SK-N-SH (cell line): ENCODE data around the gene SPATA25. TPM values are rescaled to one million over a fixed set of nuclear protein-coding genes. Genes with fewer than 3 reads are reported as not detected.

Source experiments
- CTCF ChIA-PET: fragments of 300-600, 350-600 bp; formaldehyde crosslinking; extraction: SDS; loops from one replicate; lab custom pipeline; 2021; lab: Yijun Ruan, JAX
- POLR2A ChIA-PET: fragments of 350-600 bp; sonication (Branson Sonifier 250); formaldehyde crosslinking; extraction: SDS; loops from one replicate; lab custom pipeline; 2020; ENCODE audit warnings: antibody characterized with exemption, inconsistent platforms; lab: Yijun Ruan, JAX
- DNase-seq: peaks from one replicate; pipeline ENCODE4 v3.0.0; 2012
- H2AFZ ChIP-seq: fragments of 200-600 bp; sonication (generic); 2 replicates; pipeline ENCODE4 v1.8.1; 2016; ENCODE audit warnings: antibody characterized with exemption, mild to moderate bottlenecking, low read depth
- H3F3A ChIP-seq: fragments of 200-600 bp; sonication (generic); replicated peaks from 2 replicates; pipeline ENCODE3; 2016; ENCODE audit warnings: antibody characterized with exemption, mild to moderate bottlenecking; ENCODE audit not compliant: insufficient read depth
- H3K27ac ChIP-seq, 2 experiments: fragments of 200-500 bp in 1 of 2; fragments of 200-600 bp in 1 of 2; sonication (Bioruptor generic) in 1 of 2; sonication (generic), shearing (Covaris generic) in 1 of 2; 2 replicates each; pipeline versions ENCODE4 v1.5.1 to v1.6.1; 2014 to 2016; ENCODE audit warnings: low read depth in 2 of 2, inconsistent platforms in 1 of 2, low read length in 1 of 2, mild to moderate bottlenecking in 1 of 2, mixed read lengths in 1 of 2
- H3K27me3 ChIP-seq: fragments of 200-600 bp; sonication (generic), shearing (Covaris generic); 2 replicates; pipeline ENCODE4 v1.6.1; 2016; ENCODE audit warnings: mixed run types; ENCODE audit not compliant: insufficient read depth
- H3K36me3 ChIP-seq, 2 experiments: fragments of 200-500 bp in 1 of 2; fragments of 200-600 bp in 1 of 2; sonication (Bioruptor generic) in 1 of 2; sonication (generic) in 1 of 2; replicated peaks in 1 of 2; 2 replicates each; pipeline versions ENCODE3 to v1.5.1; 2014 to 2016; ENCODE audit warnings: low read length in 1 of 2, mild to moderate bottlenecking in 1 of 2; ENCODE audit not compliant: insufficient read depth in 2 of 2, control insufficient read depth in 1 of 2
- H3K4me1 ChIP-seq, 2 experiments: fragments of 200-500 bp in 1 of 2; fragments of 200-600 bp in 1 of 2; sonication (Bioruptor generic) in 1 of 2; sonication (generic), shearing (Covaris generic) in 1 of 2; 2 replicates each; pipeline versions ENCODE4 v1.5.1 to v1.6.1; 2014 to 2016; ENCODE audit warnings: low read depth in 1 of 2, low read length in 1 of 2, mixed run types in 1 of 2; ENCODE audit not compliant: insufficient read depth in 2 of 2, control insufficient read depth in 1 of 2
- H3K4me2 ChIP-seq: fragments of 200-600 bp; sonication (generic), shearing (Covaris generic); 2 replicates; pipeline ENCODE4 v1.6.1; 2017; ENCODE audit warnings: mixed run types
- H3K4me3 ChIP-seq, 2 experiments: fragments of 200-500 bp in 1 of 2; fragments of 200-600 bp in 1 of 2; sonication (Bioruptor generic) in 1 of 2; sonication (generic), shearing (Covaris generic) in 1 of 2; 2 replicates each; pipeline versions ENCODE4 v1.5.1 to v1.8.1; 2014 to 2016; ENCODE audit warnings: low read depth in 2 of 2, inconsistent platforms in 1 of 2, low read length in 1 of 2, mild to moderate bottlenecking in 1 of 2, mixed read lengths in 1 of 2, moderate library complexity in 1 of 2
- H3K79me2 ChIP-seq: fragments of 200-600 bp; sonication (generic); 2 replicates; pipeline ENCODE4 v1.8.1; 2017; ENCODE audit warnings: mild to moderate bottlenecking; ENCODE audit not compliant: insufficient read depth
- H3K9ac ChIP-seq: fragments of 200-600 bp; sonication (generic); 2 replicates; pipeline ENCODE4 v1.6.1; 2017; ENCODE audit warnings: mixed run types
- H3K9me2 ChIP-seq: fragments of 200-600 bp; sonication (generic); 2 replicates; pipeline ENCODE4 v1.6.1; 2017; ENCODE audit warnings: mixed run types
- H3K9me3 ChIP-seq: fragments of 200-600 bp; sonication (generic); 2 replicates; pipeline ENCODE4 v1.6.1; 2017; ENCODE audit warnings: mixed run types, mild to moderate bottlenecking, moderate library complexity
- H4K20me1 ChIP-seq: fragments of 200-600 bp; sonication (generic); 2 replicates; pipeline ENCODE4 v1.6.1; 2017; ENCODE audit warnings: mild to moderate bottlenecking, mixed run types; ENCODE audit not compliant: insufficient read depth
- CHD2 ChIP-seq: fragments of 150-350 bp; IDR thresholded peaks from 2 replicates; pipeline ENCODE4 v1.6.1; 2018; ENCODE audit warnings: low read length; ENCODE audit not compliant: partially characterized antibody
- EZH2phosphoT487 ChIP-seq: fragments of 200-600 bp; sonication (generic); IDR thresholded peaks from 2 replicates; pipeline ENCODE4 v1.6.1; 2017; ENCODE audit warnings: low read depth, mixed run types, mild to moderate bottlenecking, antibody characterized with exemption, moderate library complexity, borderline replicate concordance
- GABPA ChIP-seq: IDR thresholded peaks from 2 replicates; pipeline ENCODE4 v1.4.0; 2012; ENCODE audit warnings: low read depth, mild to moderate bottlenecking
- IRF3 ChIP-seq: fragments of 150-350 bp; IDR thresholded peaks from 2 replicates; pipeline ENCODE4 v1.6.1; 2016; ENCODE audit warnings: mild to moderate bottlenecking, low read depth, low read length
- JUND ChIP-seq: IDR thresholded peaks from 2 replicates; pipeline ENCODE4 v1.4.0; 2012
- NFIC ChIP-seq: IDR thresholded peaks from 2 replicates; pipeline ENCODE4 v1.4.0; 2012; ENCODE audit warnings: borderline replicate concordance
- RAD21 ChIP-seq: IDR thresholded peaks from 2 replicates; pipeline ENCODE4 v1.6.1; 2012; ENCODE audit warnings: mild to moderate bottlenecking, low read length
- REST ChIP-seq: IDR thresholded peaks from 2 replicates; pipeline ENCODE4 v1.6.1; 2012; ENCODE audit warnings: mild to moderate bottlenecking, low read depth, low read length, moderate library complexity
- RFX5 ChIP-seq: IDR thresholded peaks from 2 replicates; pipeline ENCODE4 v1.6.1; 2012; ENCODE audit warnings: mild to moderate bottlenecking, improper control_type of control experiment, low read length
- SIN3A ChIP-seq: IDR thresholded peaks from 2 replicates; pipeline ENCODE4 v1.6.1; 2012; ENCODE audit warnings: low read depth, mild to moderate bottlenecking, low read length, moderate library complexity, borderline replicate concordance
- SMC3 ChIP-seq: IDR thresholded peaks from 2 replicates; pipeline ENCODE4 v1.6.1; 2012; ENCODE audit warnings: low read depth, low read length, improper control_type of control experiment
- TAF1 ChIP-seq: IDR thresholded peaks from 2 replicates; pipeline ENCODE4 v1.6.1; 2012; ENCODE audit warnings: low read depth, mild to moderate bottlenecking, low read length, moderate library complexity, borderline replicate concordance
- YY1 ChIP-seq: IDR thresholded peaks from 2 replicates; pipeline ENCODE4 v1.4.0; 2012; ENCODE audit warnings: low read depth, mild to moderate bottlenecking
- WGBS: methylation state at CpG from one replicate; pipeline ENCODE4 v1.1.6; 2017; ENCODE audit warnings: low lambda C conversion rate; 5-methylcytosine and 5-hydroxymethylcytosine counted together
- polyA plus RNA-seq, 3 experiments: library from polyadenylated mRNA; depleted of rRNA; stranded (reverse); fragments of >200 nt; gene quantifications; 2 replicates each; pipeline ENCODE4 v1.2.3, GENCODE V29; 2012
- TF ChIP-seq, protein P1 (sequence below): IDR thresholded peaks from 2 replicates; pipeline ENCODE4 v1.4.0; 2012; ENCODE audit warnings: low read depth, borderline replicate concordance
- TF ChIP-seq, protein P2 (sequence below): IDR thresholded peaks from 2 replicates; pipeline ENCODE4; 2012

Gene SPATA25
- polyA plus RNA-seq, 1 of the 3 experiments (the other 2 are of a cell fraction) = 1.3 TPM

- TF ChIP-seq SIN3A (no peak), RAD21 (no peak), YY1 (no peak), IRF3 (no peak), REST (no peak), RFX5 (no peak), NFIC (no peak), TAF1 (no peak), JUND (no peak), CHD2 (no peak), SMC3 (no peak), GABPA (no peak), EZH2phosphoT487 (no peak)
- TF ChIP-seq, protein P1, sequence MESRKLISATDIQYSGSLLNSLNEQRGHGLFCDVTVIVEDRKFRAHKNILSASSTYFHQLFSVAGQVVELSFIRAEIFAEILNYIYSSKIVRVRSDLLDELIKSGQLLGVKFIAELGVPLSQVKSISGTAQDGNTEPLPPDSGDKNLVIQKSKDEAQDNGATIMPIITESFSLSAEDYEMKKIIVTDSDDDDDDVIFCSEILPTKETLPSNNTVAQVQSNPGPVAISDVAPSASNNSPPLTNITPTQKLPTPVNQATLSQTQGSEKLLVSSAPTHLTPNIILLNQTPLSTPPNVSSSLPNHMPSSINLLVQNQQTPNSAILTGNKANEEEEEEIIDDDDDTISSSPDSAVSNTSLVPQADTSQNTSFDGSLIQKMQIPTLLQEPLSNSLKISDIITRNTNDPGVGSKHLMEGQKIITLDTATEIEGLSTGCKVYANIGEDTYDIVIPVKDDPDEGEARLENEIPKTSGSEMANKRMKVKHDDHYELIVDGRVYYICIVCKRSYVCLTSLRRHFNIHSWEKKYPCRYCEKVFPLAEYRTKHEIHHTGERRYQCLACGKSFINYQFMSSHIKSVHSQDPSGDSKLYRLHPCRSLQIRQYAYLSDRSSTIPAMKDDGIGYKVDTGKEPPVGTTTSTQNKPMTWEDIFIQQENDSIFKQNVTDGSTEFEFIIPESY = no peak
- TF ChIP-seq, protein P2, sequence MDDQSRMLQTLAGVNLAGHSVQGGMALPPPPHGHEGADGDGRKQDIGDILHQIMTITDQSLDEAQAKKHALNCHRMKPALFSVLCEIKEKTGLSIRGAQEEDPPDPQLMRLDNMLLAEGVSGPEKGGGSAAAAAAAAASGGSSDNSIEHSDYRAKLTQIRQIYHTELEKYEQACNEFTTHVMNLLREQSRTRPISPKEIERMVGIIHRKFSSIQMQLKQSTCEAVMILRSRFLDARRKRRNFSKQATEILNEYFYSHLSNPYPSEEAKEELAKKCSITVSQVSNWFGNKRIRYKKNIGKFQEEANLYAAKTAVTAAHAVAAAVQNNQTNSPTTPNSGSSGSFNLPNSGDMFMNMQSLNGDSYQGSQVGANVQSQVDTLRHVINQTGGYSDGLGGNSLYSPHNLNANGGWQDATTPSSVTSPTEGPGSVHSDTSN = no peak
- Histone ChIP-seq H3K9me2 (no peaks in the 10 kb centered on the region), H3K27me3 (no peaks in the 10 kb centered on the region), H3K4me2 (no peak overlapping the region), H3K27ac (no peak overlapping the region), H3K4me3 (no peak overlapping the region), H3K36me3 (no peaks in the 10 kb centered on the region), H3F3A (no peaks in the 10 kb centered on the region), H3K79me2 (peaks cover 8% of the 10 kb centered on the region), H3K9me3 (no peaks in the 10 kb centered on the region), H3K9ac (no peak overlapping the region), H2AFZ (no peak overlapping the region), H4K20me1 (no peaks in the 10 kb centered on the region), H3K4me1 (peaks cover under 1 to 6% of the 10 kb centered on the region in 2 experiments; a peak in 1 of 4 replicates)
- WGBS = 89% methylated on average over 7 of the region's 7 CpGs
- no peak for DNase-seq
- ChIA-PET CTCF (interaction anchor here (1.2 kb wide), 1 partner anchor 62 kb away, joined by 5 read pairs; no protein-coding TSS in a partner anchor), POLR2A (interaction anchor here (1.0 kb wide), 1 partner anchor 19 kb away, joined by 4 read pairs; no protein-coding TSS in a partner anchor)
These were observed 26.0 kb downstream of the SPATA25 start for GRCh38 chr20:45861221-45862075.
